K562 (cell line): Measurements from ENCODE around the gene ZNF503. TPM values are rescaled to one million over a fixed set of nuclear protein-coding genes. Genes with fewer than 3 reads are reported as not detected.

ENCODE experiments used
- ARID3B ChIP-seq: fragments of 250-450 bp; sonication (Bioruptor Pico); IDR thresholded peaks from 2 replicates; pipeline ENCODE4 v1.4.0; 2020; ENCODE audit warnings: borderline replicate concordance
- BRCA1 ChIP-seq, 2 experiments: fragments of 450-650 bp in 1 of 2; sonication (generic) in 1 of 2; formaldehyde crosslinking in 1 of 2; IDR thresholded peaks; 2 replicates each; pipeline versions ENCODE4 v1.5.0 to v1.6.1; 2017 to 2020; ENCODE audit warnings: mild to moderate bottlenecking in 1 of 2, missing genetic modification reagents in 1 of 2
- CBX8 ChIP-seq: fragments of 200-600 bp; sonication (generic); IDR thresholded peaks from 2 replicates; pipeline ENCODE4 v1.6.1; 2012; ENCODE audit warnings: borderline replicate concordance, mixed run types, low read depth, mild to moderate bottlenecking, moderate library complexity, mixed read lengths, low read length, control low read depth, inconsistent platforms; ENCODE audit not compliant: poor library complexity, severe bottlenecking; ENCODE audit errors: extremely low read depth
- CTCF ChIP-seq, 3 experiments: IDR thresholded peaks in 2 of 3; conservative IDR thresholded peaks in 1 of 3; 2 replicates each; pipeline ENCODE4 v1.5.1; 2011 to 2012; ENCODE audit warnings: low read length in 3 of 3, mild to moderate bottlenecking in 3 of 3, control low read depth in 2 of 3, improper control_type of control experiment in 1 of 3, inconsistent platforms in 1 of 3, low read depth in 1 of 3, mixed read lengths in 1 of 3, moderate library complexity in 1 of 3; ENCODE audit not compliant: insufficient read depth in 2 of 3
- ELF1 ChIP-seq: fragments of 200-800 bp; sonication (Bioruptor generic); IDR thresholded peaks from 2 replicates; pipeline ENCODE4 v1.6.1; 2016; ENCODE audit warnings: missing genetic modification characterization, missing compliant biosample characterization
- GATAD2A ChIP-seq: fragments of 450-650 bp; IDR thresholded peaks from 2 replicates; pipeline ENCODE4 v1.6.1; 2017
- KAT2B ChIP-seq: IDR thresholded peaks from one replicate; pipeline ENCODE4 v1.6.1; 2012; ENCODE audit warnings: low read depth, mild to moderate bottlenecking, control low read depth, inconsistent platforms, low read length, moderate library complexity
- MIER1 ChIP-seq: fragments of 450-650 bp; IDR thresholded peaks from 2 replicates; pipeline ENCODE4 v1.6.1; 2016; ENCODE audit warnings: antibody characterized with exemption, mild to moderate bottlenecking, low read depth
- MLLT1 ChIP-seq, 2 experiments: fragments of 450-650 bp; IDR thresholded peaks; 2 replicates each; pipeline ENCODE4 v1.6.1; 2016
- MLX ChIP-seq, 2 experiments: fragments of 450-650 bp in 1 of 2; sonication (generic) in 1 of 2; formaldehyde crosslinking; conservative IDR thresholded peaks; 2 replicates each; pipeline versions ENCODE4 v1.4.0 to v1.8.1; 2020 to 2022; ENCODE audit warnings: mild to moderate bottlenecking in 1 of 2, missing genetic modification reagents in 1 of 2
- PHF20 ChIP-seq: fragments of 450-650 bp; IDR thresholded peaks from 2 replicates; pipeline ENCODE4 v1.6.1; 2018; ENCODE audit not compliant: partially characterized antibody
- SMAD4 ChIP-seq: fragments of 250-450 bp; sonication (Bioruptor Pico); conservative IDR thresholded peaks from 2 replicates; pipeline ENCODE4 v1.8.0; 2021; ENCODE audit warnings: inconsistent platforms, mild to moderate bottlenecking, moderate library complexity
- TAF15 ChIP-seq: fragments of 200-400 bp; formaldehyde crosslinking; IDR thresholded peaks from 2 replicates; pipeline ENCODE4 v1.6.1; 2017; ENCODE audit warnings: mild to moderate bottlenecking, low read depth, low read length, moderate library complexity
- XRCC4 ChIP-seq: IDR thresholded peaks from one replicate; pipeline ENCODE4 v1.6.1; 2011; ENCODE audit not compliant: insufficient read depth, insufficient read length; ENCODE audit errors: extremely low read depth
- ZFP36 ChIP-seq: fragments of 150-350 bp; IDR thresholded peaks from 2 replicates; pipeline ENCODE4 v1.6.1; 2018; ENCODE audit warnings: low read length, low read depth; ENCODE audit not compliant: partially characterized antibody
- ZNF239 ChIP-seq: fragments of 250-450 bp; sonication (Bioruptor Pico); IDR thresholded peaks from 2 replicates; pipeline ENCODE4 v1.4.0; 2020; ENCODE audit warnings: mild to moderate bottlenecking
- ZNF398 ChIP-seq: fragments of 250-450 bp; sonication (Bioruptor Pico); IDR thresholded peaks from 2 replicates; pipeline ENCODE4 v1.8.0; 2021; ENCODE audit warnings: moderate library complexity, mild to moderate bottlenecking, inconsistent platforms
- polyA plus RNA-seq, 8 experiments: library from polyadenylated mRNA; depleted of rRNA in 4 of 8; stranded (reverse) in 5 of 8; unstranded in 3 of 8; fragments of >200 nt; fragmentation: Nextera tagmentation in 2 of 8; fragmentation: Illumina TruSeq in 1 of 8; extraction: Ambion mirVana in 2 of 8; extraction: Trizol in 1 of 8; gene quantifications; 2 replicates each; pipeline versions ENCODE4 v1.2.1 to v1.2.3, GENCODE V29; 2011 to 2014; ENCODE audit warnings: inconsistent platforms in 1 of 8, missing spikeins in 1 of 8
- total RNA-seq, 7 experiments: library from RNA; depleted of rRNA in 6 of 7; stranded (reverse); fragments of >200 nt in 6 of 7; fragmentation: Illumina TruSeq in 2 of 7; extraction: Trizol in 2 of 7; gene quantifications; 2 replicates each; pipeline versions ENCODE4 v1.2.1 to v1.2.3, GENCODE V29; 2011 to 2021; ENCODE audit warnings: low replicate concordance in 1 of 7

ZNF503 gene
- total and polyA plus RNA-seq, 9 of the 15 experiments (the other 6 are each of a cell fraction or from before 2014, with no cell fraction given): not detected

GRCh38 chr10:75408911-75409885 lies 7.6 kb upstream of the ZNF503 start (continued):
- TF ChIP-seq ARID3B (CRISPR knock-in tag) (no peak), GATAD2A (no peak), XRCC4 (no peak), KAT2B (no peak), PHF20 (peak; percentile 25), SMAD4 (CRISPR knock-in tag) (no peak), MLLT1 (IDR thresholded peaks at IDR 0.05) (no peak), TAF15 (no peak), ZNF239 (no peak), BRCA1 (IDR thresholded peaks at IDR 0.05) (no peak), BRCA1 (CRISPR knock-in tag; IDR thresholded peaks at IDR 0.05) (no peak), CTCF (IDR thresholded peaks at IDR 0.05 in 2 of 3, conservative IDR thresholded peaks at IDR 0.05 in 1 of 3; ENCODE audit: insufficient read depth in 2 of 3, low read depth in 1 of 3, low read length in 3 of 3) (no peak), MLX (CRISPR knock-in tag; conservative IDR thresholded peaks at IDR 0.05) (no peak), MIER1 (no peak), CBX8 (no peak), ELF1 (tag) (peak; percentile 47; the same call in 1 of the 2 replicates), ZNF398 (CRISPR knock-in tag) (no peak), ZFP36 (no peak)
